Esophagus (tissue), 2 donors: ENCODE data around the gene CTCF. TPM values are rescaled to one million over a fixed set of nuclear protein-coding genes. Genes with fewer than 3 reads are reported as not detected.

Experiments used
- H3K27ac ChIP-seq, 2 donors: one replicate each; pipeline ENCODE4 v1.5.1; 2013; ENCODE audit warnings: low read depth in 2 of 2, mild to moderate bottlenecking in 2 of 2, inconsistent platforms in 1 of 2, low read length in 1 of 2, moderate library complexity in 1 of 2
- H3K27me3 ChIP-seq, 2 donors: one replicate each; pipeline ENCODE4 v1.6.1; 2013; ENCODE audit warnings: low read length in 2 of 2, control low read depth in 1 of 2, mild to moderate bottlenecking in 1 of 2; ENCODE audit not compliant: insufficient read depth in 2 of 2, control insufficient read depth in 1 of 2
- H3K36me3 ChIP-seq, 2 donors: one replicate each; pipeline ENCODE4 v1.6.1; 2013; ENCODE audit warnings: low read length in 1 of 2; ENCODE audit not compliant: control insufficient read depth in 2 of 2, insufficient read depth in 2 of 2
- H3K4me1 ChIP-seq, 2 donors: one replicate each; pipeline ENCODE4 v1.6.1; 2013; ENCODE audit warnings: low read length in 1 of 2; ENCODE audit not compliant: control insufficient read depth in 2 of 2, insufficient read depth in 2 of 2
- H3K4me3 ChIP-seq, 2 donors: one replicate each; pipeline ENCODE4 v1.5.1; 2013; ENCODE audit warnings: low read length in 2 of 2, mild to moderate bottlenecking in 2 of 2, low read depth in 1 of 2, moderate library complexity in 1 of 2
- H3K9me3 ChIP-seq, 2 donors: one replicate each; pipeline ENCODE4 v1.6.1; 2013; ENCODE audit warnings: mild to moderate bottlenecking in 2 of 2, low read depth in 1 of 2, low read length in 1 of 2, moderate library complexity in 1 of 2; ENCODE audit not compliant: control insufficient read depth in 2 of 2, insufficient read depth in 1 of 2
- WGBS, 2 donors: extraction: QIAGEN DNeasy Blood & Tissue Kit; methylation state at CpG; one replicate each; pipeline ENCODE4 v1.1.7; 2013; 5-methylcytosine and 5-hydroxymethylcytosine counted together
- polyA plus RNA-seq, 2 donors: library from polyadenylated mRNA; stranded (reverse); fragments of 200-250 nt; gene quantifications; one replicate each; pipeline ENCODE4 v1.2.3, GENCODE V29; 2013
- donor health status: healthy with polysubstance abuse.
- donor health status: Bipolar disorder and iron deficiency.

Gene CTCF
- polyA plus RNA-seq, 2 donors, result 16.9 to 21.3 TPM

DNA sequence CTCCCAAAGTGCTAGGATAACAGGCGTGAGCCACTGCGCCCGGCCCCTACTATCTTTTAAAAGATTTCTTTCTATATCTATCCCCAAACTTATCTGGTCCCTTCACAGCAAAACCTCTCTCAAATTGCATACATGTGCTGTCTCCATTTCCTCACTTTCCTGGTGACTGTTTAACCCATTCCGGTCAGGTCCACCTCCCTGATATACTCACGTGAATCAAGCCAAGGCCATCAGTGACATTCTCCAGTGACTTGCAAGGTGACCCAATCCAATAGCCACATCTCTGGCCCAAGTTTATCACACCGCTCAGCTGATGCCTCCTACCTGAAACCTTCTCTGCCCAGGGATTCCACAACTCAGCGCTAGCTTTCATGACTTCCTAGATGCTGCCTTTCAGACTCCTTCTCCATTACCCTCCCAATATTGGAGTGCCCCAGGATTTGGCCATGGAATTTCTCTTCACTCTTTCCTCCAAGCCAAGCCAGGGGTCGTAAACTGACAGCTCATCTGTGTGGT is 1.4 kb upstream of the CTCF start:
- WGBS, 2 donors, result 80 to 81% methylated on average over 8 of the region's 8 CpGs
- H3K4me3 ChIP-seq, result no peak overlapping the region

DNA sequence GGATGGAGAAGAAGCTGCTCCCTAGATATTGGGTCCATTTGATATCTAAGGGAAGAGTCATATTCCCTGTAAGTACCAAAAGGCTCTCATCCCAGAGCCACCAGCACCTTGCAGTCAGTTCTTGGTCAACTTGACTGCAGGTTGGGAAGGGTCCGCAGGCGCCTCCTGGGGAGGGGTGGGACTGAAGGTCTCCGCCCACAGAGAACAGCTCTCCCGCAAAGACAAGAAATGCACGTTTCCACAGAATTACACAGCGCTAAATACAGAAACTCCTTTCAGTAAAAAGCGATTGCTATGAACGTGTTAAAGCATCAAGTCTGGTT is 864 bp upstream of the CTCF start:
- 3% methylated on average over 8 of the region's 8 CpGs for WGBS, 2 donors
- no peaks in the 10 kb centered on the region for H3K27me3 ChIP-seq
- H3K9me3 ChIP-seq, result no peaks in the 10 kb centered on the region
- peak overlapping the region; percentile 54 to 58 for H3K4me3 ChIP-seq
- H3K36me3 ChIP-seq, result no peaks in the 10 kb centered on the region
- H3K27ac ChIP-seq, result peak overlapping the region; percentile 97
- no peaks in the 10 kb centered on the region for H3K4me1 ChIP-seq

More for the DNA sequence above, 1.4 kb upstream of the CTCF start:
- Histone ChIP-seq H3K4me1 (no peaks in the 10 kb centered on the region), H3K27me3 (no peaks in the 10 kb centered on the region), H3K27ac (peak overlapping the region in 1 of 2 donors; percentile 43), H3K9me3 (no peaks in the 10 kb centered on the region), H3K36me3 (no peaks in the 10 kb centered on the region)

- Histone ChIP-seq H3K27ac (peak overlapping the region; percentile 97 to 100), H3K36me3 (no peaks in the 10 kb centered on the region), H3K4me3 (peak overlapping the region; percentile 72 to 73), H3K4me1 (no peaks in the 10 kb centered on the region), H3K27me3 (no peaks in the 10 kb centered on the region), H3K9me3 (no peaks in the 10 kb centered on the region)
- 0 to 1% methylated on average over 45 to 76 of the region's 76 CpGs for WGBS, 2 donors
Measured at GRCh38 chr16:67561824-67562525, 351 bp upstream of the CTCF start.

- peak overlapping the region; percentile 72 to 99 for H3K4me3 ChIP-seq
- no peaks in the 10 kb centered on the region for H3K4me1 ChIP-seq
- peak overlapping the region; percentile 96 to 100 for H3K27ac ChIP-seq
- H3K27me3 ChIP-seq, result no peaks in the 10 kb centered on the region
- H3K9me3 ChIP-seq, result no peaks in the 10 kb centered on the region
- H3K36me3 ChIP-seq, result no peaks in the 10 kb centered on the region
- WGBS, 2 donors, result 0% methylated on average over 82 to 96 of the region's 96 CpGs
Measured at GRCh38 chr16:67562918-67563707, 787 bp downstream of the CTCF start.

DNA sequence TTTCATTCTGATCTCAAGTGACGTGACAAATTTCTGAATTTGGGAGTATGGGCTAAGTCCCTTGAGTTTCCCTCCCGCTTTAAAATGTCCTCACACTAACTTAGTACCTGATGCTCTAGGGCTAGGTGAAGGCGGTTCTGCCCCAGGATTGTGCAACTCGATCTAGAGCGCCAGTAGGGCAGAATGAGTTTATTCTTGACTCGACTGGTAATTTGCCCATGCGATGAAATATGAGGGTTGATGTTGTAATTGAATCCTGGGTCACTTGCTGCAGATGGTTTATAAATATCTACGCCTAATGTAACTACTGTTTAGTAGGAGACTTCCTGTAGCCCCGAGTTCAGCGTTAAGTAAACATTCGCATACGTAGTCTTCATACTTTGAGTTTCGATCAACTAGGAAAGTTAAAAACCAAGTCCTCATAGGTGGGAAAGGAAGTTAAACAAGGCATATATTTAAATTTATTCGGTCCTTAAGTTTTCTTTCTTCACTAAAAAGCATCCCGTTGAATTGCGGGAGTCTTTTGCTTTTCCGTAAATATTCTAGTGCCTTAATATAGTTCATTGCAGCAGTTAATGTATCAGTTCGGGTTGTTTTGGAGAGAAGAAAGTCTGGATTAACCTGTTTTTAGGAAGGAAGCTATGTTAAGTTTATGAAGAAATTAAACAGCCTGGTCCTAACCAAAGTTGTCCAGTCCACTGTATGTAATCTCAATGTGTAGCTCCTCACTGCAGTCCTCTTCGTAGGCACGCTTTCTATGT is 1.6 kb downstream of the CTCF start:
- Histone ChIP-seq H3K27me3 (no peaks in the 10 kb centered on the region), H3K27ac (peak overlapping the region; percentile 96 to 100), H3K36me3 (no peaks in the 10 kb centered on the region), H3K4me1 (no peaks in the 10 kb centered on the region), H3K9me3 (no peaks in the 10 kb centered on the region), H3K4me3 (peak overlapping the region; percentile 72 to 99)
- WGBS, 2 donors, result 1 to 2% methylated on average over 20 of the region's 20 CpGs

- H3K27me3 ChIP-seq, result no peaks in the 10 kb centered on the region
- H3K4me3 ChIP-seq, result no peak overlapping the region
- H3K36me3 ChIP-seq, result no peaks in the 10 kb centered on the region
- H3K27ac ChIP-seq, result no peak overlapping the region
- no peaks in the 10 kb centered on the region for H3K4me1 ChIP-seq
- H3K9me3 ChIP-seq, result no peaks in the 10 kb centered on the region
- 89 to 91% methylated on average over 8 of the region's 8 CpGs for WGBS, 2 donors
Measured at GRCh38 chr16:67565470-67566100, 3.3 kb downstream of the CTCF start.

GRCh38 chr16:67571464-67571863 is 9.1 kb downstream of the CTCF start:
- H3K4me3 ChIP-seq, result no peak overlapping the region
- no peaks in the 10 kb centered on the region for H3K9me3 ChIP-seq
- H3K4me1 ChIP-seq, result no peaks in the 10 kb centered on the region
- WGBS, 2 donors, result 88 to 92% methylated on average over 2 of the region's 2 CpGs
- H3K27ac ChIP-seq, result no peak overlapping the region
- H3K36me3 ChIP-seq, result peaks cover 0 to 2% of the 10 kb centered on the region in 2 donors
- no peaks in the 10 kb centered on the region for H3K27me3 ChIP-seq

- Histone ChIP-seq H3K27me3 (no peaks in the 10 kb centered on the region), H3K27ac (no peak overlapping the region), H3K4me3 (no peak overlapping the region), H3K36me3 (peaks cover 0 to 2% of the 10 kb centered on the region in 2 donors), H3K4me1 (no peaks in the 10 kb centered on the region), H3K9me3 (no peaks in the 10 kb centered on the region)
- 55 to 63% methylated on average over 4 of the region's 4 CpGs for WGBS, 2 donors
Measured at GRCh38 chr16:67571981-67572431, 9.7 kb downstream of the CTCF start.

- 84% methylated on average over 4 of the region's 4 CpGs for WGBS, 2 donors
Measured at GRCh38 chr16:67579686-67580085, 17.4 kb downstream of the CTCF start.

More at GRCh38 chr16:67579686-67580085, 17.4 kb downstream of the CTCF start:
- no peak overlapping the region for H3K4me3 ChIP-seq
- H3K27ac ChIP-seq, result no peak overlapping the region
- H3K9me3 ChIP-seq, result no peaks in the 10 kb centered on the region
- H3K36me3 ChIP-seq, result peaks cover 2 to 4% of the 10 kb centered on the region in 2 donors
- H3K4me1 ChIP-seq, result no peaks in the 10 kb centered on the region
- H3K27me3 ChIP-seq, result no peaks in the 10 kb centered on the region
